Small intestine (tissue), 7 donors: ENCODE measurements around the gene TRERF1. TPM values are rescaled to one million over a fixed set of nuclear protein-coding genes. Genes with fewer than 3 reads are reported as not detected.

Source experiments
- DNase-seq, 2 donors: peaks; one replicate each; pipeline versions ENCODE4 v3.0.0 to v3.0.0-alpha.2; 2013
- FAIRE-seq: peaks from 2 replicates; lab custom pipeline; 2012; peaks lifted over from hg19 to GRCh38; lab: Jason Lieb, UNC
- H3K27ac ChIP-seq, 3 donors: one replicate each; pipeline ENCODE4 v1.5.1; 2013; ENCODE audit warnings: low read length in 2 of 3, mild to moderate bottlenecking in 2 of 3, control low read depth in 1 of 3, inconsistent platforms in 1 of 3, low read depth in 1 of 3, moderate library complexity in 1 of 3
- H3K27me3 ChIP-seq, 3 donors: one replicate each; pipeline ENCODE4 v1.6.1; 2013; ENCODE audit warnings: low read length in 3 of 3, inconsistent platforms in 1 of 3; ENCODE audit not compliant: control insufficient read depth in 3 of 3, insufficient read depth in 3 of 3
- H3K36me3 ChIP-seq, 3 donors: one replicate each; pipeline ENCODE4 v1.6.1; 2013; ENCODE audit warnings: low read length in 3 of 3, inconsistent platforms in 1 of 3, low read depth in 1 of 3, mild to moderate bottlenecking in 1 of 3, moderate library complexity in 1 of 3; ENCODE audit not compliant: control insufficient read depth in 3 of 3, insufficient read depth in 2 of 3
- H3K4me1 ChIP-seq, 3 donors: one replicate each; pipeline ENCODE4 v1.6.1; 2013; ENCODE audit warnings: low read length in 2 of 3, inconsistent platforms in 1 of 3, low read depth in 1 of 3, mild to moderate bottlenecking in 1 of 3, moderate library complexity in 1 of 3; ENCODE audit not compliant: control insufficient read depth in 3 of 3, insufficient read depth in 2 of 3
- H3K4me3 ChIP-seq, 3 donors: one replicate each; pipeline ENCODE4 v1.5.1; 2013; ENCODE audit warnings: low read length in 3 of 3, control low read depth in 1 of 3, inconsistent platforms in 1 of 3, low read depth in 1 of 3, mild to moderate bottlenecking in 1 of 3, moderate library complexity in 1 of 3
- H3K9me3 ChIP-seq, 2 donors: one replicate each; pipeline ENCODE4 v1.6.1; 2013; ENCODE audit warnings: low read depth in 1 of 2, low read length in 1 of 2; ENCODE audit not compliant: control insufficient read depth in 2 of 2, insufficient read depth in 1 of 2
- WGBS, 3 donors: extraction: QIAGEN DNeasy Blood & Tissue Kit; methylation state at CpG; one replicate each; pipeline ENCODE4 v1.1.7; 2013; 5-methylcytosine and 5-hydroxymethylcytosine counted together
- polyA plus RNA-seq, 4 donors: library from polyadenylated mRNA; stranded (reverse) in 3 of 4; unstranded in 1 of 4; fragments of 200-250 nt in 3 of 4; fragments of 120-200 nt in 1 of 4; gene quantifications; one replicate each; pipeline versions ENCODE4 v1.2.1 to v1.2.3, GENCODE V29; 2013
- donor health status: healthy with polysubstance abuse.
- donor health status: control.
- donor health status: control.
- donor health status: Bipolar disorder and iron deficiency.
- donor health status: healthy.

The TRERF1 gene
- polyA plus RNA-seq, 4 donors, result 0.22 to 5.0 (median 2.3) TPM

- 74 to 84% (median 79%) methylated on average over 4 of the region's 4 CpGs for WGBS, 3 donors
- no peak overlapping the region for H3K4me3 ChIP-seq
- FAIRE-seq, result no peak
- no peaks in the 10 kb centered on the region for H3K9me3 ChIP-seq
- no peak for DNase-seq
- no peaks in the 10 kb centered on the region for H3K4me1 ChIP-seq
- H3K27me3 ChIP-seq, result peaks cover 0 to 2% (median 0%) of the 10 kb centered on the region in 3 donors
- H3K27ac ChIP-seq, result no peak overlapping the region
- peaks cover 0 to 11% (median 0%) of the 10 kb centered on the region in 3 donors for H3K36me3 ChIP-seq
These were observed 267.3 kb downstream of the TRERF1 start for GRCh38 chr6:42184475-42184874.

- Histone ChIP-seq H3K9me3 (no peaks in the 10 kb centered on the region), H3K27ac (no peak overlapping the region), H3K4me1 (peaks cover 0 to 10% (median 0%) of the 10 kb centered on the region in 3 donors), H3K27me3 (peaks cover 0 to 9% (median 2%) of the 10 kb centered on the region in 3 donors), H3K36me3 (peaks cover 0 to 8% (median 0%) of the 10 kb centered on the region in 3 donors), H3K4me3 (no peak overlapping the region)
- FAIRE-seq (no peak), DNase-seq (peak in 1 of 2 donors; percentile 85)
- WGBS, 3 donors, result 15 to 69% (median 57%) methylated on average over 5 of the region's 5 CpGs
These were observed 269.6 kb downstream of the TRERF1 start for GRCh38 chr6:42182101-42182500.

DNA sequence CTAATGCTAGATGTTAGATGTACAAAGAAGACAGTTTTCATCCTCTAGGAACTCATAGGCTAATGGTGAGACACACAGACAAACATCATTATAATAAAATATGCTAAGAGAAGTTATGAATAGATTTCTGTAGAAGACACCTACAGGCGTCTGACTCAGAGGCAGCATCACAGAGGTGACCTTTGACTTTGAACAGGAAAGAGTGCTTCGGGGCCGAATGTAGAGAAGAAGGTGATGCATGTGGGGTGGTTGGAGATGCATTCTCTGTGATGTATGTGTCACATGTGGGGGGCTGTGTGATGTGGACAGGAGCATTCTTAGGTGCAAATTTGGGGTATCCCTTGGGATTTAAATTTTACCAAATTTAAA is 271.8 kb downstream of the TRERF1 start:
- H3K4me1 ChIP-seq, result peaks cover 0 to 10% (median 0%) of the 10 kb centered on the region in 3 donors
- H3K36me3 ChIP-seq, result peaks cover 0 to 4% (median 0%) of the 10 kb centered on the region in 3 donors
- H3K27me3 ChIP-seq, result peaks cover 0 to 9% (median 2%) of the 10 kb centered on the region in 3 donors
- DNase-seq (peak in 1 of 2 donors; percentile 48), FAIRE-seq (no peak)
- no peak overlapping the region for H3K27ac ChIP-seq
- H3K4me3 ChIP-seq, result no peak overlapping the region
- H3K9me3 ChIP-seq, result no peaks in the 10 kb centered on the region
- WGBS, 3 donors, result 13 to 47% (median 27%) methylated on average over 3 of the region's 3 CpGs

GRCh38 chr6:42179261-42179944 is 272.3 kb downstream of the TRERF1 start:
- Histone ChIP-seq H3K4me3 (no peak overlapping the region), H3K9me3 (no peaks in the 10 kb centered on the region), H3K4me1 (peaks cover 0 to 10% (median 0%) of the 10 kb centered on the region in 3 donors), H3K27me3 (peaks cover 0 to 9% (median 2%) of the 10 kb centered on the region in 3 donors), H3K36me3 (no peaks in the 10 kb centered on the region), H3K27ac (no peak overlapping the region)
- FAIRE-seq, result no peak
- no peak for DNase-seq
- 86 to 93% (median 91%) methylated on average over 20 of the region's 20 CpGs for WGBS, 3 donors

- no peaks in the 10 kb centered on the region for H3K36me3 ChIP-seq
- H3K27me3 ChIP-seq, result peaks cover 0 to 9% (median 2%) of the 10 kb centered on the region in 3 donors
- WGBS, 3 donors, result 22 to 62% (median 58%) methylated on average over 27 of the region's 27 CpGs
- peak overlapping the region in 1 of 3 donors; percentile 26 for H3K4me3 ChIP-seq
- H3K4me1 ChIP-seq, result peaks cover 0 to 10% (median 0%) of the 10 kb centered on the region in 3 donors
- no peak overlapping the region for H3K27ac ChIP-seq
- peak in 1 of 2 donors; percentile 40 for DNase-seq
- no peaks in the 10 kb centered on the region for H3K9me3 ChIP-seq
- no peak for FAIRE-seq
These were observed 274.0 kb downstream of the TRERF1 start for GRCh38 chr6:42177514-42178364.

GRCh38 chr6:42176981-42177380 is 274.7 kb downstream of the TRERF1 start:
- Histone ChIP-seq H3K4me1 (peaks cover 0 to 10% (median 0%) of the 10 kb centered on the region in 3 donors), H3K4me3 (no peak overlapping the region), H3K27me3 (peaks cover 0 to 9% (median 2%) of the 10 kb centered on the region in 3 donors), H3K36me3 (no peaks in the 10 kb centered on the region), H3K27ac (no peak overlapping the region), H3K9me3 (no peaks in the 10 kb centered on the region)
- no peak for FAIRE-seq
- no peak for DNase-seq

DNA sequence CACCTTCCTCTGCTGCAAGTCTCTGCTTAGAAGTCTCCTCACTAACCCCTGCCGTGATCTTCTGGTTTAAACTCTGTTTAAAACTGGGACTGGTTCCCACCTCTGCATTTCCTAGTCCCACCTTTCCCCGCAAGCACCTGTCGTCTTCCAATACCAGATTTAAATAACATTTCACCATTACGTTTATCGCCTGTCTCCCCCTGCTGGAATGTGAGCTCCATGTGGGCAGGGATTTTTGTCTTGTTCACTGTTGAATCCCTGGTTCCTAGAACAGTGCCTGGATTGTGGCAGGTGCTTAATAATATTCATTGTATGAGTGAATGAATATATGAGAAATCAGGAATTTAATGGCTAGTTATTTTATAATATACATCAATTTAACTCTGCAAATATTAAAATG is 275.9 kb downstream of the TRERF1 start:
- no peaks in the 10 kb centered on the region for H3K36me3 ChIP-seq

More for the DNA sequence above, 275.9 kb downstream of the TRERF1 start:
- Histone ChIP-seq H3K4me1 (peaks cover 0 to 10% (median 0%) of the 10 kb centered on the region in 3 donors), H3K27me3 (peaks cover 0 to 9% (median 2%) of the 10 kb centered on the region in 3 donors), H3K4me3 (no peak overlapping the region), H3K27ac (no peak overlapping the region), H3K9me3 (no peaks in the 10 kb centered on the region)
- 71 to 85% (median 77%) methylated on average over 5 of the region's 5 CpGs for WGBS, 3 donors
- FAIRE-seq (no peak), DNase-seq (no peak)
